Activated CD4-positive, alpha-beta T cell treated with anti-CD3 and anti-CD28 coated beads, Interleukin-2, amount 10 ng/mL, durations not matched to agents 7 days and 5 days (primary cell): ENCODE results near the gene SYNJ2. TPM values are rescaled to one million over a fixed set of nuclear protein-coding genes. Genes with fewer than 3 reads are reported as not detected.

ENCODE experiments used
- CTCF ChIA-PET: fragments of 350-600 bp; sonication (Branson Sonifier 250); formaldehyde crosslinking; loops from one replicate; lab custom pipeline; 2021; ENCODE audit warnings: antibody characterized with exemption; lab: Charles Lee
- POLR2A ChIA-PET: fragments of 350-600 bp; sonication (Branson Sonifier 250); formaldehyde crosslinking; loops from one replicate; lab custom pipeline; 2021; ENCODE audit warnings: antibody characterized with exemption; lab: Charles Lee
- DNase-seq: peaks from one replicate; pipeline ENCODE4 v3.0.0-alpha.2; 2020
- H3K27ac Mint-ChIP-seq: one replicate; pipeline ENCODE4 v1.8.0; 2021; ENCODE audit warnings: mild to moderate bottlenecking, moderate library complexity, mixed read lengths
- H3K27me3 Mint-ChIP-seq: one replicate; pipeline ENCODE4 v1.8.0; 2021; ENCODE audit warnings: mixed read lengths
- H3K36me3 Mint-ChIP-seq: one replicate; pipeline ENCODE4 v1.8.0; 2021; ENCODE audit warnings: low read depth, mixed read lengths
- H3K4me1 Mint-ChIP-seq: one replicate; pipeline ENCODE4 v1.8.0; 2021; ENCODE audit warnings: mixed read lengths
- H3K4me3 Mint-ChIP-seq: one replicate; pipeline ENCODE4 v1.8.0; 2021; ENCODE audit warnings: mild to moderate bottlenecking, moderate library complexity, mixed read lengths
- H3K9me3 Mint-ChIP-seq: one replicate; pipeline ENCODE4 v1.8.0; 2021; ENCODE audit warnings: mixed read lengths
- total RNA-seq, 2 experiments: library from RNA; stranded (reverse); gene quantifications; one replicate each; pipeline ENCODE4 v1.2.3, GENCODE V29; 2021

SYNJ2 gene
- total RNA-seq, 2 experiments from 2014 or later: 35.8 to 39.0 TPM

- no peaks in the 10 kb centered on the region for H3K9me3 Mint-ChIP-seq
- peaks cover 29% of the 10 kb centered on the region for H3K36me3 Mint-ChIP-seq
- no peak overlapping the region for H3K27ac Mint-ChIP-seq
- H3K4me1 Mint-ChIP-seq: peaks cover 45% of the 10 kb centered on the region
- no peak overlapping the region for H3K4me3 Mint-ChIP-seq
- POLR2A ChIA-PET: no interaction called here
- no peak for DNase-seq
- CTCF ChIA-PET: interaction anchor here (0.9 to 3.4 kb wide), 5 partner anchors 13 to 115 kb away, joined by 3 to 16 read pairs (median 4); no protein-coding TSS in a partner anchor
- H3K27me3 Mint-ChIP-seq: no peaks in the 10 kb centered on the region
These were observed 59.7 kb downstream of the SYNJ2 start for GRCh38 chr6:158041370-158041769.

- H3K36me3 Mint-ChIP-seq: peaks cover 30% of the 10 kb centered on the region
- no peak overlapping the region for H3K27ac Mint-ChIP-seq
- H3K9me3 Mint-ChIP-seq: no peaks in the 10 kb centered on the region
- no peaks in the 10 kb centered on the region for H3K27me3 Mint-ChIP-seq
- DNase-seq: no peak
- H3K4me1 Mint-ChIP-seq: peaks cover 49% of the 10 kb centered on the region
- H3K4me3 Mint-ChIP-seq: no peak overlapping the region
- CTCF ChIA-PET: interaction anchor here (0.9 to 3.4 kb wide), 3 partner anchors 10 to 28 kb away, joined by 3 to 16 read pairs (median 3); no protein-coding TSS in a partner anchor
- POLR2A ChIA-PET: no interaction called here
These were observed 60.1 kb downstream of the SYNJ2 start for GRCh38 chr6:158041788-158042187.

DNA sequence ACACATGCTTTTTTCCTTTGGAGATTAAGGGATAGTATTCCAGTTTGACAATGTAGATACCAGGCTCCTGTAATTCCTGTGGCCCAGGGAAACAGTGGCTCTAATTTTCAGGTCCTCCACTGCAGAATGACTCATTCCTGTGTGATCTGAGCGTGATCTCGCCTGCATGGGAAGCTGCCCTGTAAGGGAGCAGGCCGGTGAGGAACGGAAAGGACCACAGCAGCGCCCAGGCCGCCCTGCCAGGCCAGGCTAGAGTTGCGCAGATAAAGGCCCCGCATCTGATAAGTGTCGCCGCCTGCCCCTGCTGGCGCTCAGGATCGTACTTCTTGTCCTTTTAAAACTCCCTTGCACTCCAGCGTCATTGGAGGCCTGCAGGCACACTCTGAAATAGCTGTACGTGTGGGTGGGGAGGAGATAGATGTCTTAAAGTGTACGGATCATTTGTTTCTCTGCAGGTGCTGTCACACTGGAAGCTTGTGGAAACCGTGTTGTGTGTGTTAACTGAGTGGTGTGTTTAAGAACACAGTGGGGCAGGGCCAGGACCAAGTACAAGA, 60.7 kb downstream of the SYNJ2 start:
- Mint-ChIP-seq H3K36me3 (peaks cover 35% of the 10 kb centered on the region), H3K4me3 (no peak overlapping the region), H3K9me3 (no peaks in the 10 kb centered on the region), H3K27ac (no peak overlapping the region), H3K27me3 (no peaks in the 10 kb centered on the region), H3K4me1 (peaks cover 54% of the 10 kb centered on the region)
- DNase-seq: no peak
- ChIA-PET POLR2A (no interaction called here), CTCF (interaction anchor here (0.6 to 3.4 kb wide), 3 partner anchors 11 to 1455 kb away, joined by 3 to 16 read pairs (median 3); no protein-coding TSS in a partner anchor)

- Mint-ChIP-seq H3K27me3 (no peaks in the 10 kb centered on the region), H3K4me1 (peaks cover 59% of the 10 kb centered on the region), H3K4me3 (no peak overlapping the region), H3K9me3 (no peaks in the 10 kb centered on the region), H3K27ac (no peak overlapping the region), H3K36me3 (peaks cover 36% of the 10 kb centered on the region)
- POLR2A ChIA-PET: no interaction called here
- CTCF ChIA-PET: interaction anchor here (0.6 to 3.4 kb wide), 5 partner anchors 11 to 1456 kb away, joined by 3 to 16 read pairs (median 3); no protein-coding TSS in a partner anchor
- DNase-seq: no peak
These were observed 61.3 kb downstream of the SYNJ2 start for GRCh38 chr6:158043008-158043407.

DNA sequence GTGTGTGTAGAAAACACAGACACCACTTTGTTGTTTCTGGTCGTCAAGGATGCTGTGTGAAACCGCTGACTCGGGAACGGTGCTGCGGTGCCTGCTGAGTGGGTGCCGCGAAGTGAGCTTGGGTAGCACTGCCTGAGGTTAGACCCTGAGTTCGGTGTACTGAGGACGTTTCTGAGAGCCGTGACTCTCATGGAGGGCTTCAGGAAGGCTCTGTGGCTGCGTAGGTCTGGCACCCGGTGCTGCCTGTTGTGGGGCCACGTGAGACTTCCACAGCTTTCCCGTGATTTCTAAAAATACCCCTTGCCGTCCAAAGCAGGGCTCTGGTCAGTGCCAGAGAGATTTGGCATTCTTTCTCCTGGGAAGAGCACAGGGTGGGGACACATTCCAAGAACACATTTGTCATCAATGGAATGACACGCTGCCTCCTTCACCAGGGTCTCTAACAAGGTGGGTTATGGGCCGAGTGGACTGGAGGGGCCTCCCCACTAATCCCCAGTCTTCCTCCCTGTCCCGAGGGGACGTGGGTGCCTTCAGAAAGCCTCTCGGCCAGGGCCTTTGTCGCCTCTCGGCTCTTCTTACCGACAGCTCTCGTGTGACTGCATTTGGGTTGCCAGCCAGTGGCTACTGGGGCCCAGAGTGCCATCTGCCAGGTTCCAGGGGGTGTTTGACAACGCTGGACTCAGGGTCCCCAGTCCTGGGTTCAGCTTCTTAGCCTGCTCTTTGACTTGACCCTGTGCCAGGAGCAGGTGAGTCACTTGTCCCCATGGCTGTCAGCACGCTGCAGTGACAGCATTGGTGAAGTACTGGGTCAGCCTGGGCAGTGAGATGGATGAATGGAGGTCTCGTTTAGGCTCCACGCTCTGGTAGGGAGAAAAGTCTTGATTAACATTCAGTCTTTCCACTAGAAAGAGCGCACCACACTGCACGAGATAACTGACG, 62.2 kb downstream of the SYNJ2 start:
- peaks cover 42% of the 10 kb centered on the region for H3K36me3 Mint-ChIP-seq
- no peaks in the 10 kb centered on the region for H3K27me3 Mint-ChIP-seq
- no peak overlapping the region for H3K4me3 Mint-ChIP-seq
- CTCF ChIA-PET: interaction anchor here (1.1 to 1.7 kb wide), 4 partner anchors 12 to 28 kb away, joined by 3 to 6 read pairs (median 3); no protein-coding TSS in a partner anchor
- POLR2A ChIA-PET: no interaction called here
- peaks cover 57% of the 10 kb centered on the region for H3K4me1 Mint-ChIP-seq
- H3K9me3 Mint-ChIP-seq: no peaks in the 10 kb centered on the region
- no peak for DNase-seq
- no peak overlapping the region for H3K27ac Mint-ChIP-seq

GRCh38 chr6:158044525-158044888, 62.8 kb downstream of the SYNJ2 start:
- Mint-ChIP-seq H3K4me1 (peaks cover 50% of the 10 kb centered on the region), H3K27me3 (no peaks in the 10 kb centered on the region), H3K4me3 (no peak overlapping the region), H3K9me3 (no peaks in the 10 kb centered on the region), H3K36me3 (peaks cover 45% of the 10 kb centered on the region), H3K27ac (no peak overlapping the region)
- no peak for DNase-seq
- ChIA-PET CTCF (interaction anchor here (1.1 to 1.7 kb wide), 2 partner anchors 13 to 18 kb away, joined by 3 to 6 read pairs; no protein-coding TSS in a partner anchor), POLR2A (no interaction called here)

GRCh38 chr6:158046201-158047126, 64.8 kb downstream of the SYNJ2 start:
- Mint-ChIP-seq H3K4me1 (peaks cover 32% of the 10 kb centered on the region), H3K36me3 (peaks cover 47% of the 10 kb centered on the region), H3K27me3 (no peaks in the 10 kb centered on the region), H3K4me3 (no peak overlapping the region), H3K9me3 (no peaks in the 10 kb centered on the region), H3K27ac (peak overlapping the region; percentile 79)
- DNase-seq: no peak
- CTCF ChIA-PET: interaction anchor here (1.5 to 4.0 kb wide), 6 partner anchors 12 to 64 kb away, joined by 3 to 22 read pairs (median 6); no protein-coding TSS in a partner anchor
- POLR2A ChIA-PET: interaction anchor here (0.5 kb wide), 1 partner anchor 155 kb away, joined by 3 read pairs; no protein-coding TSS in a partner anchor

DNA sequence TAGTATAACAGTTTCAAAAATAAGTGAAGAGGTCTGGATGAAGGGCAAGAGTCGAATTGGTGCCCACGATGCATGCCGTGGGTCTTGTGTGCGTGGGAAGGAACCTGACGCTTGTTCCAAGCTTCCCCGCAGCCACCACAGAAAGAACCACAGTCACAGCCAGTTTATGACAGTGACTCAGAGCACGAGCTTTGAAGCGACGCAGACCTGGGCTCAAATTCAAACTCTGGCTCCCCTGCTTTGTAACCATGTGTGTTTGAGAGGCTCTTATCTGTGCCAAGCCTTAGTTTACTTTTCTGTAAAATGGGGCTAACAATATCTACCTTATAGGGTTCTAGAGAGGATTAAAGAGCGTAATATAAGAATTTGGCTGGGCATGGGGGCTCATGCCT, 65.5 kb downstream of the SYNJ2 start:
- no peaks in the 10 kb centered on the region for H3K27me3 Mint-ChIP-seq
- H3K4me3 Mint-ChIP-seq: no peak overlapping the region
- peak overlapping the region; percentile 79 for H3K27ac Mint-ChIP-seq
- peaks cover 31% of the 10 kb centered on the region for H3K4me1 Mint-ChIP-seq
- DNase-seq: peak; percentile 70
- no peaks in the 10 kb centered on the region for H3K9me3 Mint-ChIP-seq
- ChIA-PET CTCF (interaction anchor here (0.6 to 4.0 kb wide), 7 partner anchors 11 to 872 kb away, joined by 3 to 22 read pairs (median 6); no protein-coding TSS in a partner anchor), POLR2A (interaction anchor here (0.5 kb wide), 1 partner anchor 154 kb away, joined by 3 read pairs; no protein-coding TSS in a partner anchor)
- peaks cover 47% of the 10 kb centered on the region for H3K36me3 Mint-ChIP-seq

DNA sequence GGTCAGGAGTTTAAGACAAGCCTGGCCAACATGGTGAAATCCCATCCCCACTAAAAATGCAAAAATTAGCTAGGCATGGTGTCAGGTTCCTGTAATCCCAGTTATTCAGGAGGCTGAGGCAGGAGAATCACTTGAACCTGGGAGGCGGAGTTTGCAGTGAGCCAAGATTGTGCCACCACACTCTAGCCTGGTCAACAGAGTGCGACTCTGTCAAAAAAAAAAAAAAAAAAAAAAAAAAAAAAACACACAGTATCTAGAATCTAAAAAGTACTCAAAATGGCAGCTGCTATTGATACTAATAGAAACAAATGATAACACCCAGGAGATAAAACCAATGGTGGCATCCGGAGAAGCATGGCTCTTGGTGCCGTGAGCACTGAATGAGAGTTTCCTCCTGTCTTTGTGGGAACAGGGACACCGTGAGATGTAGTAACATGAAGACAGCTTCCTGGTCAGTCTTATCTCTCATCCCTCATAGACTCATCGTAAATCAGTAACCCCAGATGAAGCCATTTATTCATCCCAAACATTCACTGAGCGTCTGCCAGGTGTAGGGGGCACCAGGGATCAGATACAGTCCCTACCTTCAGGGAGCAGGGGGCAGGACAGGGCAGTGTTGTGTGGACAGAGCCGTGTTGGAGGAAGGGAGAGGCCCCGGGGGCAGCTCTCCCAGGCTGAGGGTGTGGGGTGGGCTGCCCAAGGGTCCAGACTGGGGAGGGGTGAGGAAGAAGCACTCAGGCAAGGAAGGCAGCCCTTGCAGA, 66.1 kb downstream of the SYNJ2 start:
- no peak for DNase-seq
- no peak overlapping the region for H3K4me3 Mint-ChIP-seq
- H3K9me3 Mint-ChIP-seq: no peaks in the 10 kb centered on the region
- peak overlapping the region; percentile 79 for H3K27ac Mint-ChIP-seq
- peaks cover 31% of the 10 kb centered on the region for H3K4me1 Mint-ChIP-seq
- POLR2A ChIA-PET: no interaction called here
- CTCF ChIA-PET: interaction anchor here (0.6 to 4.0 kb wide), 7 partner anchors 10 to 871 kb away, joined by 3 to 22 read pairs (median 6); no protein-coding TSS in a partner anchor
- no peaks in the 10 kb centered on the region for H3K27me3 Mint-ChIP-seq
- H3K36me3 Mint-ChIP-seq: peaks cover 47% of the 10 kb centered on the region

- Mint-ChIP-seq H3K9me3 (no peaks in the 10 kb centered on the region), H3K36me3 (peaks cover 43% of the 10 kb centered on the region), H3K27ac (no peak overlapping the region), H3K27me3 (no peaks in the 10 kb centered on the region), H3K4me3 (no peak overlapping the region), H3K4me1 (peaks cover 31% of the 10 kb centered on the region)
- POLR2A ChIA-PET: no interaction called here
- CTCF ChIA-PET: interaction anchor here (0.5 to 4.0 kb wide), 5 partner anchors 11 to 253 kb away, joined by 3 to 22 read pairs (median 6); no protein-coding TSS in a partner anchor
- DNase-seq: no peak
These were observed 66.9 kb downstream of the SYNJ2 start for GRCh38 chr6:158048589-158048988.
